Measurements from ENCODE around the gene UTP15. TPM values are rescaled to one million over a fixed set of nuclear protein-coding genes. Genes with fewer than 3 reads are reported as not detected.

Gene UTP15, protein sequence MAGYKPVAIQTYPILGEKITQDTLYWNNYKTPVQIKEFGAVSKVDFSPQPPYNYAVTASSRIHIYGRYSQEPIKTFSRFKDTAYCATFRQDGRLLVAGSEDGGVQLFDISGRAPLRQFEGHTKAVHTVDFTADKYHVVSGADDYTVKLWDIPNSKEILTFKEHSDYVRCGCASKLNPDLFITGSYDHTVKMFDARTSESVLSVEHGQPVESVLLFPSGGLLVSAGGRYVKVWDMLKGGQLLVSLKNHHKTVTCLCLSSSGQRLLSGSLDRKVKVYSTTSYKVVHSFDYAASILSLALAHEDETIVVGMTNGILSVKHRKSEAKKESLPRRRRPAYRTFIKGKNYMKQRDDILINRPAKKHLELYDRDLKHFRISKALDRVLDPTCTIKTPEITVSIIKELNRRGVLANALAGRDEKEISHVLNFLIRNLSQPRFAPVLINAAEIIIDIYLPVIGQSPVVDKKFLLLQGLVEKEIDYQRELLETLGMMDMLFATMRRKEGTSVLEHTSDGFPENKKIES
- total RNA-seq (24.8 and 25.2 TPM in 2 replicates), polyA plus RNA-seq (9.2 and 11.7 TPM in 2 replicates), polyA minus RNA-seq (14.9 and 27.4 TPM in 2 replicates), Bru-seq, nascent RNA (percentile 83 among the genes with signal in this experiment), BruChase-seq, experiment 1, labeled RNA remaining after a 6-hour chase (percentile 84 among the genes with signal in this experiment), BruChase-seq, experiment 2, labeled RNA remaining after a 2-hour chase (percentile 88 among the genes with signal in this experiment)
- 5.8 and 6.3 TPM in 2 replicates for polyA plus RNA-seq (2011; cell fraction: cytosol; rRNA removed)
- 46.5 and 50.0 TPM in 2 replicates for polyA plus RNA-seq (2011; cell fraction: nucleus; rRNA removed)
- polyA plus RNA-seq (2012), result 12.1 and 24.0 TPM in 2 replicates
- polyA minus RNA-seq (2011; cell fraction: cytosol; rRNA and poly(A)+ RNA removed), result 13.0 TPM
- polyA minus RNA-seq (2011; cell fraction: nucleus; rRNA and poly(A)+ RNA removed), result 30.1 and 44.0 TPM in 2 replicates
- long read RNA-seq, transcript UTP15-201 (13 exons, 3,687 nt), result major isoform, 25 of 28 reads
- long read RNA-seq, partial matches to known transcripts, result 3 of 28 reads
- long read RNA-seq, other reads (novel, unspliced or antisense), result 0 of 28 reads

DNA sequence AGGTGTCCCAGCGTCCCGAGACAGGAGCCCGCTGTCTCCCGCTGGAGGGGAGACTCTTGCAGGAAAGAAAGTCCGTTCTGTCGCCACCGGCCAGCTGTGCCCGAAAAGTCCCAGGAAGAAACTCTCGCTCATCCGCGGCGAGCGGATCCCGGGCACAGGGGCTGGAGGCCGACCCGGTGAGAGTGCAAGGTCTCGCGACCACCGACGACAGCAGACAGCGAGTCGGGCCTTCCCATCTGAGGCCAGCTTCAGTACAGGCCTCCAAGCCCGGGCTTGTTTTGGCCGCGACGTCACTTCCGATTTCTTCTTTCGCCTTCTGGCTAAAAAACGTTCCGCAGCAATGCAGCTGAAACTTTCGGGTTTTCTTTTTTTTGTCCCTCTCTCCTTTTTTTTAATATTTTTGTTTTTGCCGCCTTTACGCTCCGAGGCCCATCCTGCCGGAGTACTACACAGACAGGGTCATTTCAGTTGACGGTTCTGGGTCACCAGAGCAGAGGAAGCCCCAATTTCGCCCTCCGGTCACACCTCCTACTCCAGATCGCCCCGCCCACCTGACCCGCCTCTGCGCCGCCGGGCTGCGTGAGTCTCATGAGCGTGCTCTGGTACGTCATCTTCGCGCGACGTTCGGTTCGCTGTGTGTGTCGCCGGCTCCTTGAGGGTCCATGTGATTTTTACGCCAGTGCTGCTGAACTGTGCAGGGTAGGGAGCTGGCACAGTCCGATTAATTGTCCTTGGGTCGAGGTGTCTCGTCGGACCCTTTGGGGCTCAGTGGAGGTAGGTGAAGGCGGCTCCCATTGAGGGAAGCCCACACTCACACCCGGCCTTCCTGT lies at the start of gene UTP15, which contains the start of gene ANKRA2:
UTP15 (plus strand) TSS at position 605 of the 830 bp plus-strand sequence. CDS start 1,602 bp downstream, outside the sequence.
ANKRA2 (minus strand) TSS at position 501 of the 830 bp plus-strand sequence. CDS start 2,758 bp downstream, outside the sequence.
- dilution Hi-C loops (cut with MboI; ENCODE audit: extremely low pct_ligation_motif_present, low sequenced_read_pairs), result no loop called here
- peak; percentile 94 for FAIRE-seq
- Histone ChIP-seq H3K9me3 (replicated peaks; ENCODE audit: control insufficient read depth, insufficient read depth, low read length) (no peaks in the 10 kb centered on the region), H3K27ac (ENCODE audit: insufficient read depth, low read depth, low read length) (peak within 1 kb of the TSS; percentile 63), H3K27me3 (ENCODE audit: control insufficient read depth in 2 of 2, insufficient read depth in 2 of 2, low read length in 2 of 2) (no peaks in the 10 kb centered on the region), H3K4me3 (replicated peaks in 1 of 3; ENCODE audit: insufficient read depth in 1 of 3, low read depth in 1 of 3, low read length in 3 of 3) (peak within 1 kb of the TSS; percentile 71 to 92 (median 84)), H3K79me2 (ENCODE audit: control insufficient read depth, insufficient read depth, low read length) (peaks cover 33% of the 10 kb centered on the region), H3K9ac (replicated peaks; ENCODE audit: extremely low read depth, insufficient read depth, low read length) (peak within 1 kb of the TSS; percentile 81), H3K4me1 (ENCODE audit: control insufficient read depth, extremely low read depth, insufficient read depth, low read length) (peaks cover 18% of the 10 kb centered on the region), H3K9me1 (replicated peaks; ENCODE audit: control insufficient read depth, extremely low read depth, insufficient read depth, low read length) (no peaks in the 10 kb centered on the region), H3K36me3 (ENCODE audit: control insufficient read depth in 2 of 2, extremely low read depth in 1 of 2, insufficient read depth in 2 of 2, low read length in 2 of 2) (no peaks in the 10 kb centered on the region), H4K20me1 (replicated peaks; ENCODE audit: control insufficient read depth, extremely low read depth, insufficient read depth, low read length) (no peaks in the 10 kb centered on the region), H3K4me2 (ENCODE audit: insufficient read depth, low read length) (peak within 1 kb of the TSS; percentile 99), H2AFZ (ENCODE audit: low read depth, low read length) (peak within 1 kb of the TSS; percentile 63)
- POLR2A ChIA-PET, result no interaction called here
- intact Hi-C loops (cut with micrococcal nuclease), result loop anchor here (1.0 to 2.0 kb wide), 2 partner anchors 21 to 46 kb away; no protein-coding TSS in a partner anchor
- TSS peak; percentile 46 for BruUV-seq (replicated peaks)
- peak; percentile 97 for DNase-seq (ENCODE audit: low read depth, low spot score)
- peak; percentile 61 for TF ChIP-seq POLR2A (IDR thresholded peaks at IDR 0.05; ENCODE audit: low read depth, low read length)
- TF ChIP-seq MAX (IDR thresholded peaks at IDR 0.05; ENCODE audit: insufficient read depth, insufficient read length), result peak; percentile 91
- TF ChIP-seq EZH2 (IDR thresholded peaks at IDR 0.05; ENCODE audit: borderline replicate concordance, low read depth, low read length, severe bottlenecking), result no peak
- TF ChIP-seq POLR2AphosphoS5 (IDR thresholded peaks at IDR 0.05; ENCODE audit: insufficient read depth, low read depth, low read length), result peak; percentile 69
- TF ChIP-seq, protein P1, sequence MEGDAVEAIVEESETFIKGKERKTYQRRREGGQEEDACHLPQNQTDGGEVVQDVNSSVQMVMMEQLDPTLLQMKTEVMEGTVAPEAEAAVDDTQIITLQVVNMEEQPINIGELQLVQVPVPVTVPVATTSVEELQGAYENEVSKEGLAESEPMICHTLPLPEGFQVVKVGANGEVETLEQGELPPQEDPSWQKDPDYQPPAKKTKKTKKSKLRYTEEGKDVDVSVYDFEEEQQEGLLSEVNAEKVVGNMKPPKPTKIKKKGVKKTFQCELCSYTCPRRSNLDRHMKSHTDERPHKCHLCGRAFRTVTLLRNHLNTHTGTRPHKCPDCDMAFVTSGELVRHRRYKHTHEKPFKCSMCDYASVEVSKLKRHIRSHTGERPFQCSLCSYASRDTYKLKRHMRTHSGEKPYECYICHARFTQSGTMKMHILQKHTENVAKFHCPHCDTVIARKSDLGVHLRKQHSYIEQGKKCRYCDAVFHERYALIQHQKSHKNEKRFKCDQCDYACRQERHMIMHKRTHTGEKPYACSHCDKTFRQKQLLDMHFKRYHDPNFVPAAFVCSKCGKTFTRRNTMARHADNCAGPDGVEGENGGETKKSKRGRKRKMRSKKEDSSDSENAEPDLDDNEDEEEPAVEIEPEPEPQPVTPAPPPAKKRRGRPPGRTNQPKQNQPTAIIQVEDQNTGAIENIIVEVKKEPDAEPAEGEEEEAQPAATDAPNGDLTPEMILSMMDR (IDR thresholded peaks at IDR 0.05; ENCODE audit: extremely low read depth in 1 of 2, insufficient read depth in 1 of 2, low read depth in 1 of 2, low read length in 2 of 2), result no peak
- no peak for TF ChIP-seq FOS (IDR thresholded peaks at IDR 0.05; ENCODE audit: borderline replicate concordance, insufficient read depth, low read length)
- no peak for TF ChIP-seq JUN (IDR thresholded peaks at IDR 0.05; ENCODE audit: borderline replicate concordance, insufficient read depth, insufficient read length, low read depth)
- TF ChIP-seq GATA2 (IDR thresholded peaks at IDR 0.05; ENCODE audit: insufficient read depth, insufficient read length, low read depth, low read length), result no peak
- peak; percentile 62 for TF ChIP-seq MYC (IDR thresholded peaks at IDR 0.05; ENCODE audit: low read depth, low read length)
- CTCF ChIA-PET, result interaction anchor here (0.9 to 1.6 kb wide), 4 partner anchors 22 to 228 kb away, joined by 3 to 4 read pairs (median 4); no protein-coding TSS in a partner anchor

Measured in endothelial cell of umbilical vein (primary cell).